HFF-Myc (cell line): ENCODE measurements around the gene MYH13.

Experiments
- DNase-seq: peaks from one replicate; pipeline ENCODE4 v3.0.0-alpha.2; 2011; ENCODE audit warnings: low read depth; ENCODE audit errors: extremely low read depth
- H3K4me3 ChIP-seq: replicated peaks from 2 replicates; pipeline ENCODE4 v1.5.1; 2011; ENCODE audit warnings: low read depth, mild to moderate bottlenecking, control low read depth, low read length
- CTCF ChIP-seq: IDR thresholded peaks from 2 replicates; pipeline ENCODE4 v1.5.1; 2012; ENCODE audit warnings: mild to moderate bottlenecking, low read depth, low read length, control low read depth; ENCODE audit errors: missing control alignments

Gene MYH13

GRCh38 chr17:10280068-10280467 lies 92.7 kb downstream of the MYH13 start:
- H3K4me3 ChIP-seq = no peak overlapping the region
- no peak for TF ChIP-seq CTCF
- no peak for DNase-seq

DNA sequence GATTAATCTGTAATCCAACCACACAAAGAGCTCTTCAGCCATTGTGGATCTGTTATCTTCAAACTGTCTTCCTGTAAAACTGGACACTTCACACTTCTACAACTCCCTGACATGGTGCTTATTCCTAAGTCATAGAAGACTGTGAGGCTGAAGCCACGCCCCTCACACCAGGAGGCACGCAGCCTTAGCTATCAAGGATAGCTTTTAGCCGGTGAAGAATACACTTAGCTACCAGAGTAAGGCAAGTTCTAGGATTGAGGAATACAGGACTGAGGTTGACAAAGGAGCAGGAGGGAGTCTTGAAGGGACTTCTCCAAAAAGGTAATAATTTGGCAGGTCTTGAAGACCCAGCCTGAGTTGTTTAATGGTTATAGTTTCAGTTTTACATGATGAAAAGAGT lies 94.6 kb downstream of the MYH13 start:
- DNase-seq = no peak
- no peak overlapping the region for H3K4me3 ChIP-seq
- TF ChIP-seq CTCF = no peak

DNA sequence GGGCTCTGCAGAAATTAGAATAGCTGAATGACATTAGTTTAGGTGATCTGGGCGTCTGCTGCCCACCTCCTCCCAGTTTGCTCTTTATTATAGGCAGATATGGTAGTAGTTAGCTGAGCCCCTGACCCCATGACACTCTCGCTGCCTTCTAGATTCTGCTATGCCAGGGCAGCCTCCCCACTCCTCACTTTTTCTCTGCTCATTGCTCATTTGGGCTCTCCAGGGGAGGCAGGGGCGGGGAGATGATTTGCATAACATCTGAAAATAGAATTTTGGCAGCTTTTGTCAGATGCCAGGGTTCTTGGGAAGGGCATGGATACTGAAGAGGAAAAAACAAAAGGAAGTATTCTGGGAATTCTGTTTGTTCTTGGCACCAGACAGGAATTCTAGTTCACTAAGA lies 96.4 kb downstream of the MYH13 start:
- DNase-seq = no peak
- TF ChIP-seq CTCF = no peak
- no peak overlapping the region for H3K4me3 ChIP-seq

GRCh38 chr17:10275418-10275817 lies 97.4 kb downstream of the MYH13 start:
- DNase-seq = no peak
- TF ChIP-seq CTCF = no peak
- H3K4me3 ChIP-seq = no peak overlapping the region

- H3K4me3 ChIP-seq = no peak overlapping the region
- DNase-seq = no peak
- no peak for TF ChIP-seq CTCF
Observed at GRCh38 chr17:10271106-10271562, 101.7 kb downstream of the MYH13 start.

GRCh38 chr17:10270258-10270657 lies 102.5 kb downstream of the MYH13 start:
- no peak overlapping the region for H3K4me3 ChIP-seq
- TF ChIP-seq CTCF = no peak
- no peak for DNase-seq

- no peak overlapping the region for H3K4me3 ChIP-seq
- no peak for TF ChIP-seq CTCF
- no peak for DNase-seq
Observed at GRCh38 chr17:10268005-10268404, 104.8 kb downstream of the MYH13 start.
